HG02763 (cell line): ENCODE data around the gene ZNF777.

Source experiments
- ATAC-seq: cut with Tn5 transposase; IDR thresholded peaks from one replicate; pipeline ENCODE4 v1.9.1; 2021; ENCODE audit warnings: mild to moderate bottlenecking, moderate library complexity; ENCODE audit not compliant: unreplicated experiment

ZNF777 gene

DNA sequence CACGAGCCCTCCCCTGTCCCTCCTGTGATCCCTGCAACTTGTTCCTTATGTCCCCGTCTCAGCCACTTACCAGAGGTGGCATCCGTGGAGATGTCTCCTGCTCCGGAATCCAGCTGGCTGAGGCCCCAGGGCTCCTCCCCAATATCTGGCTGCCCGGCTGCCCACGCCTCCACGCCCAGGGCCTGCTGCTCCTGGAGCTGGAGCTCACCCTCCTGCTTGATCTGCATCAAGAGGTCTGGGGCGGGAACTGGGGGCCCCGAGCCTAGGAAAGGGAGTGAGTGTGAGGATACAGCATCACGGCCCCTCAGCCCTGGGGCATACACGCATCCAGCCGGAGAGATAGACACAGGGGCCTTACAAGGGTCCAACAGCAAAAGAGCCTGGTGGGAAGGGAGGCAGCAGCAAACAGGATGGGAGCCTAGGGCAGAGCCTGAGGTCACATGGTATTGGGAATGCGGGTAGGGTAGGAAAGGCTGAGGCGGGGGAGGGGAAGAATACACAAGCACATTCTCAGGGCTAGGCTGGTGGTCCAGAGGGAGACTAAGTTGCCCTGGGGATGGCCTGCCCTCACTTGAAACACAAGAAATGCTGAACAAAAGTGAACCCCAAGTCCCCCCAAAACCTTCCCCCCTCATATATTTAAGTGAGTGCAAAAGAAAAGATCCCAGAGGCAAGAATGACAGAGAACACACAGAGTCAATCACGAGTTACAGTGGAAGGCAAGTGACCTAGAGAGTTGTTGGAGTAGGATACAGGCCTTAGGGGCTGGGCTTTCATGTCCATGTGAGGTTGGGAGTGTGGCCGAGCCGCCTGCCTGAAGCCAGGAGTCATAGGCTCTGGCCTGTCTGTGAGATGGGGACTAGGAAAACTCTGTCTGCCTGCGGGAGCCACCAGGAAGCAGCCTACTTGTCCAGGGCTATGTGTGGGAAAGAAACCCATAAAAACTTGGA is 16.9 kb upstream of the ZNF777 start:
- ATAC-seq = no peak

DNA sequence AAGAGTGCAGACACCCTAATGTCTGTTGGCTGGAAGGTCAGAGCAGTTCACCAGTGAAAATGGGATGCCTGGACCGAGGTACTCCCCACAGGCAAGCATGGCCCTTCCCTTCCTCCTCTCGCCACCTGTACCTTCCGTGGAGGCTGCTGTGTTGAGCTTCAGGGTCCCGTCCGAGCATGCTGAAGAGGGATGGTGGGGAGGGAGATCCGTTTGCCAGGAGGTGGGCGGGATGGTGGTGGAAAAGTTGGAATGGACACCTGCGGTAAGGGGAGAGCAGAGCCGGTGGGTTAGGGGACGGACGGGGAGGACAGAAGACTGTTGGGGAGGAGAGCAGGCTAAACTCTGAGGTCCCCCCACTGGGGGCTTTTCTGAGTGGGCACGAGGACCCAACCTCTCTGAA is 15.9 kb upstream of the ZNF777 start:
- ATAC-seq = no peak

DNA sequence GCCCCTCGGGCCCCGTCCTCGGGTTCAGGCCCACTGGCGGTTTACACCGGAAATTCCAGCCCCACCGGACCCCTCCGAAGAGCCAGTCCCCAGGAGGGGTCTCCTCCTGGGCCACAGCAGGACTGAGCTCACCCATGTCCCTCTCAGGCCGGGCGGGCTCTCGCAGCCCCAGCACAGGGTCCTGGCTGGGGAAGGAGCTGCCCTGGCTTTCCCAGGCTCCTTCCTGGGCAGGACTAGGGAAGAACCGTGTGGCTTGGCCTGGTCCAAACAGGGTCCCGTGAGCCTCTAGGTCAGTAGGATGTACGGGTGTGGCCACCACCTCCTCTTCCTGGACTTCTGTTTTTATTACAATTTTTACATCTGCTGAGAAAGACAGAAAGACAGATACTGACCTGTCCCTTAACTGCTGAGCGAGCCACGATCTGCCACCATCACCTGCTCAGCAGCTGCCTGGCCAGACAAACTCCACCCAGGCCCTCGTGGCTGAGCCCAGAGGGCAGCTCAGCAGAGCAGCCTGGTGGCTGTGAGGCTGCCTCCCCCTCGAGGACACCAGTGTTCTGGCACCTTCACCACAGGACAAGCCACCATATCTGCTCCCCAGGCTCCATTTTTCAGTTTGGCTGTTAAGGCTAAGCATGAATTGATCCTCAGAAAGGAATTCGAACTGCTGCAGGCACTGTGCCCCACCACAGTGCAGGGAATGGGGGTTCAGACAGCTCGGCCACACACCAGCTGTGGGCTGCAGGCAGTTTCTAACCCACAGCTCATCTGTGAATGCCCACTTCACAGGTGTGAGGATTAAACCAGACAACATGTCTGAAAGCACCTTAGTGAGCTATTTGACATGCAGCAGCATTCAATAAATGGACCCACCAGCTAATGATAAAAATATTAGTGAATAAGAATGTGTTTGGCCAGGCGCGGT is 14.5 kb upstream of the ZNF777 start:
- ATAC-seq = no peak

DNA sequence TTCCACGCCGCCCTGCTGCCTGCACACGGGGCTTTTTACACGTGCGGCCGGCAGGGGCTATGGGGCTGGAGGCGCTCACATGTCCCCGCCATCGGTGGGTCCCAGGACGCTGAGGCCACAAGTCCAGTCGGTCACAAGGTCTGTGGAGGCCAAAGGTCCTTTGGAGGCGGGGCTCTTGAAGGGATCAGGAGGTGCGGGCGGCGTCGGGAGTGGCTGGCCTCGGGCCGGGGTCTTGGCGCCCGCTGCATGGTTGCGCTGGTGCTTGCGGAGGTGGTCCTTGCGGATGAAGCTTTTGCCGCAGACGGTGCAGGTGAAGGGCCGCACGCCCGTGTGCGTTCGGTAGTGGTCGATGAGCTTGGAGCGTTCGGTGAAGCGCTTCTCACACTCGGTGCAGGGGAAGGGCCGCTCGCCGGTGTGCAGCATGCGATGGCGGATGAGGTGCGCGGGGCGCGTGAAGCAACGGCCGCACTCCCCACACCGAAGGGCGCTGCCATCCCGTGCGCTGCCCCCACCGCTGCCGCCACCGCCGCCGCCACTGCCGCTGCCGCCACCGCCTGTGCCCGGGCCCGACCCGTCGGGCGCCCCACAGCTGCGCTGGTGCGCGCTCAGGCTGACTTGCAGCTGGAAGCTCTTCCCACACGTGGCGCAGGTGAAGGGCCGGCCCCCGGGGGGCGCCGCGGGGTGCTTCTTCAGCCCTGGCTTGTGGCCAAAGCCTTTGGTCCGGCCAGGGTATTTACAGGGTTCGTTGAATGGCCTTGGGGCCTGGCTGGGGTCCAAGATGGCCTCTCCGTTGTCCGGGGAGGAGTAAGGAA is 13.7 kb upstream of the ZNF777 start:
- ATAC-seq = no peak

DNA sequence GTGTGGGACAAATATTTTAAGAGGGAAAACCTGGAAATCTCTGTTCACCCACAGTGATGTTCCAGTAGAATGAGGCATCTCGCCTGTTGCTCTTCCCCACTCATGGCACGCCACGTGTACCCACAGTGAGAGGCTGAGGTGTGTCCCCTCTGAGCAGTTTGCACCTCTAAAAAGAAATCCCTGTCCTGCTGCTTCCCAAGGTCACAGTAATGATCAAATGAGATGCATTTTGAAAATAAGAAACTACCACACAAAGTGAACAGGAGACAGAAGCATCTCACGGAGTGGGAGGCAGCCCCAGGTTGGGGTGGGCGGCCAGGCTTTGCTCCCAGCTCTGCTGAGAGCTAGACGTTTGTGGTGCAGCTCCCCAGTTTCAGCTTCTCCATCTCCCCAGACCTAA is 12.4 kb upstream of the ZNF777 start:
- no peak for ATAC-seq

- ATAC-seq = no peak
Observed at GRCh38 chr7:149471289-149471953, 10.6 kb upstream of the ZNF777 start.

- no peak for ATAC-seq
Observed at GRCh38 chr7:149469806-149470205, 8.9 kb upstream of the ZNF777 start.

- no peak for ATAC-seq
Observed at GRCh38 chr7:149468208-149468607, 7.3 kb upstream of the ZNF777 start.

GRCh38 chr7:149467321-149467859 is 6.5 kb upstream of the ZNF777 start:
- no peak for ATAC-seq

DNA sequence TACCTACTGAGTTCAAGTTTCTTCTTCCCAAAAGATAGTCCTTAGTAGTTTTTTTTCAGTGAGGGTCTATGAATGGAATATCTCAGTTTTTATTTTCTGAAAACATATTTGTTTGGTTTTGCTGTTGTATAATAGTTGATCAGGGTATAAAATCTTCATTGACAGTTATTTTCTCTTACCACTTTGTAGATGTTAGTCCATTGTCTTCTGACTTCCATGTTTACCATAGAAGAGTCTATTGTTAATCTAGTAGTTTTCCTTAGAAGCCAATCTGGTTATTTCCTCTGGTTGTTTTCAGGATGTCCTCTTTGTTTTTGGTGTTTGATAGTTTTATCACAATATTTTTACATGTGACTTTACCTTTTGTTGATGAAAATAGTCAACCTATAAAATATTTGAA is 5.5 kb upstream of the ZNF777 start:
- no peak for ATAC-seq

DNA sequence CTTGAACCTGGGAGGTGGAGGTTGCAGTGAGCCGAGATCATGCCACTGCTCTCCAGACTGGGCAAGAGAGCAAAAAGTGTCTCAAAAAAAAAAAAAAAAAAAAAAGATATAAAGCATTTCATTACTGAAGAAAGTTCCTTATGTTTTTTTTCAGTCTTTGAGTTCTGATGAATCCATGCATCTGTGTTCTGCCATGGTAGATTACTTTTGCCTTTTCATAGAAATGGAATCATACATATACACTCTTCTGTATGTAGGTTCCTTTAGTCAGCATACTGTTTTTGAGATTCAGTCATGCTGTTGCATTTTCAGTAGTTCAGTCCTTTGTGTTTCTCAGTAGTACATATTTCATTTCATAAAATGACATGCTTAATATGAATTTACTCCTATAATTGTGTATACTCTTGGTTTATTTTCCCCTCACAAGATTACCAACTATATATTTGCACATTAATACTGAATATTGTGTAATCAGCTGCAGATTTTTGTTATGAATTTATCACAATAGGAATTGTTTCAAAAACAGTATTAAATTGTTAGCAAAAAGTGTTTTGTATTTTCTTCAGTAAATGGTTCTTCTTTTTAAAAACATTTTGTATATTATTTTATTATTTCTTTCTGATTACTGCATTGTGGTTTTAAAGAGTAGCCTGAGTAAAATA is 2.8 kb upstream of the ZNF777 start:
- no peak for ATAC-seq

GRCh38 chr7:149462101-149462520 is 1.2 kb upstream of the ZNF777 start:
- no peak for ATAC-seq

GRCh38 chr7:149459540-149460452 is 1.1 kb downstream of the ZNF777 start:
- peak; percentile 31 for ATAC-seq

GRCh38 chr7:149459201-149459539 is 1.7 kb downstream of the ZNF777 start:
- no peak for ATAC-seq

DNA sequence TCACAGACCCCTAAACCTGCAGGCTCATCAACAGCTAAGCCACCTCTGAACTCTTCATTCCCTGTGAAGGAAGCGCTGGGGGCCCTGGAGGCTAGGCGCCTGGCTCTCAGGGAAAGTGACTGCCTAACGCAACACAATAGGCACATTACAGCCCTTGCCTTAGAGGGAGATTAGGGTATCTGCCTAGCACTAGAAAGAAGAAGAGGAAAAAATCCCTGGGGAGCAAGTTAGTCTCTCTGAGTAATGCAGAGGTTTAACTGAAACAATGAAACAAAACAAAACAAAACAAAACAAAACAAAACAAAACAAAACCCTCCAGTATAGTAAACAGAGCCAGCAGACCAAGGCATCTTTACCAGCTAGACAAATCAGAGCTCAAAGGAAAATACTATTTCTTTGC is 2.6 kb downstream of the ZNF777 start:
- no peak for ATAC-seq

GRCh38 chr7:149457766-149458165 is 3.1 kb downstream of the ZNF777 start:
- ATAC-seq = no peak

DNA sequence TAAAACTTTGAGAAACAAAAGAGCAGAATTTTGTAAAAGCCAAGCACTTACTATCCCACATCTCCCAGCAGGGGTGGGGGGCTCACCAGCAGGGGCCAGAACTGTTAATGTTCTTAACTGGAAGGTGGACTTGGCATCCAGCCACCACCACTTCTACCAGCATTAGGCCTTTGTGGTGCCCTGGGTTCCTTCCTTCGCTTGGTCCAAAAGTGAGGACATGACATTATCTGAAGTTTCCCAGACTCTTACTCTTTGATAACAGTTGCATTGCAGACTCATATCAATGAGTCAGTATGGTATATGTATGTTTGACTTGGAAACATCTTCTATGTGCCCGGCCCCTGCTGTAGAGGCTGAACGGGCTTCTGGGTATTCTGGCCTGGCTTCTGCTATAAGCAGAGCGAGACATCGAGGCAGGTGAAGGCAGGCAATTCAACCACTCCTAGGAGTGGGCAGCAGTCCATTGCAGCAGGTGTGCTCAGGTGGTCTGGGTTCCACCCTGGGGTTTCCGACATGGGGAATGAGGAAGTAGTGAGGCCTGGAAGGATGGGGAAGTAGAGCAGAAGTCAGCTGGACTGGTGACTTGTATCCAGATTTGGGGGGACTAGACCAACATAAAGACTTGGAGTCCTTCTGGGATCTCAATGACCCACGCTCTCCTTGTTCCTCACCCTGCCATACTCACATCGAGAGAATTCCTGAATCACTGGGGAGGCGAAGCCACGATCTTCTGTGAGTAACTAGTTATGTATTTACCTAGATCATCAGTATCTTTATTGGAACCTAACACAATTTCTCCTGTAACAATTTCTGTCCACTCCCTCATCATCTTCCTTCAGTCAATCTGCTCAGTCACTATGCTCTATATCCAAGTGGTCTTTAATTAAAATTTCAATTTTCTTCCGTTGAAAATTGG is 4.1 kb downstream of the ZNF777 start:
- no peak for ATAC-seq
